ENCODE measurements around the gene PDSS2. TPM values are rescaled to one million over a fixed set of nuclear protein-coding genes. Genes with fewer than 3 reads are reported as not detected.

PDSS2 gene
- total and polyA plus RNA-seq, 2 donors (not counting 1 experiment from before 2014, with no cell fraction given), result 16.9 to 17.0 TPM

DNA sequence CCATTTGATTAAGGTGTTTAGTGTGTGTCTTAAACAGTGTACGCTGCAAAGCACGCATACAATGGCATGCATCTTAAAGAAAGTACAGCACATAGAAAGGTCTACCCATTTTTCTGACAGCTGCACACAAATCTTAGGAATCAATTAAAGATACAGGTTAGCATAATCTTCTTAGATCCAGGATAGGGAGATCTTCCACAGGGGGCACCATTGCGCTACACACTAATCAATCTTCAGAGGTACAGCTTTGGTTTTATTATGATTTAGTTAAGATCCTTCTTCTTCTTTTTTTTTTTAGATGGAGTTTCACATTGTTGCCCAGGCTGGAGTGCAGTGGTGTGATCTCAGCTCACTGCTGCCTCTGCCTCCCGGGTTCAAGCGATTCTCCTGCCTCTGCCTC is 280.4 kb downstream of the PDSS2 start:
- Mint-ChIP-seq H3K27me3 (no peaks in the 10 kb centered on the region), H3K27ac (no peak overlapping the region), H3K4me1 (no peaks in the 10 kb centered on the region), H3K4me3 (no peak overlapping the region), H3K9me3 (ENCODE audit: insufficient read depth) (no peaks in the 10 kb centered on the region)
- WGBS (ENCODE audit: insufficient coverage), result 100% methylated on average over 1 of the region's 5 CpGs
- Histone ChIP-seq H3K27ac (ENCODE audit: low read length in 2 of 2) (no peak overlapping the region), H3K4me2 (replicated peaks; ENCODE audit: low read depth, low read length, poor library complexity, severe bottlenecking) (no peak overlapping the region), H3K27me3 (replicated peaks in 1 of 4; ENCODE audit: control extremely low read depth in 1 of 4, control insufficient read depth in 3 of 4, insufficient read depth in 4 of 4, low read length in 3 of 4) (no peaks in the 10 kb centered on the region), H3K4me3 (ENCODE audit: control extremely low read depth in 1 of 5, extremely low read depth in 1 of 5, insufficient read depth in 1 of 5, low read depth in 2 of 5, low read length in 4 of 5) (no peak overlapping the region), H3K36me3 (replicated peaks in 1 of 2; ENCODE audit: control extremely low read depth in 1 of 2, control insufficient read depth in 1 of 2, extremely low read depth in 1 of 2, insufficient read depth in 2 of 2, low read length in 1 of 2) (no peaks in the 10 kb centered on the region), H3K79me2 (ENCODE audit: control insufficient read depth, insufficient read depth, low read length) (no peaks in the 10 kb centered on the region), H4K20me1 (ENCODE audit: control insufficient read depth, insufficient read depth, low read length, poor library complexity, severe bottlenecking) (no peaks in the 10 kb centered on the region), H2AFZ (ENCODE audit: insufficient read depth, low read depth, low read length, poor library complexity, severe bottlenecking) (no peak overlapping the region), H3K4me1 (ENCODE audit: control insufficient read depth in 2 of 2, insufficient read depth in 2 of 2, low read length in 2 of 2) (no peaks in the 10 kb centered on the region), H3K9ac (ENCODE audit: low read length) (no peak overlapping the region), H3K9me3 (ENCODE audit: control extremely low read depth in 1 of 3, control insufficient read depth in 2 of 3, insufficient read depth in 1 of 3, low read length in 2 of 3) (no peaks in the 10 kb centered on the region)
- no peak for DNase-seq
- ChIA-PET CTCF (interaction anchor here (0.7 to 1.4 kb wide), 4 partner anchors 496 to 1059 kb away, joined by 3 to 7 read pairs (median 4); no protein-coding TSS in a partner anchor), POLR2A (no interaction called here)
- ATAC-seq (ENCODE audit: low read depth), result no peak
- no peak for TF ChIP-seq EZH2 (IDR thresholded peaks at IDR 0.05; ENCODE audit: borderline replicate concordance, insufficient read depth, low read depth, low read length, poor library complexity, severe bottlenecking)
- TF ChIP-seq, protein P1, sequence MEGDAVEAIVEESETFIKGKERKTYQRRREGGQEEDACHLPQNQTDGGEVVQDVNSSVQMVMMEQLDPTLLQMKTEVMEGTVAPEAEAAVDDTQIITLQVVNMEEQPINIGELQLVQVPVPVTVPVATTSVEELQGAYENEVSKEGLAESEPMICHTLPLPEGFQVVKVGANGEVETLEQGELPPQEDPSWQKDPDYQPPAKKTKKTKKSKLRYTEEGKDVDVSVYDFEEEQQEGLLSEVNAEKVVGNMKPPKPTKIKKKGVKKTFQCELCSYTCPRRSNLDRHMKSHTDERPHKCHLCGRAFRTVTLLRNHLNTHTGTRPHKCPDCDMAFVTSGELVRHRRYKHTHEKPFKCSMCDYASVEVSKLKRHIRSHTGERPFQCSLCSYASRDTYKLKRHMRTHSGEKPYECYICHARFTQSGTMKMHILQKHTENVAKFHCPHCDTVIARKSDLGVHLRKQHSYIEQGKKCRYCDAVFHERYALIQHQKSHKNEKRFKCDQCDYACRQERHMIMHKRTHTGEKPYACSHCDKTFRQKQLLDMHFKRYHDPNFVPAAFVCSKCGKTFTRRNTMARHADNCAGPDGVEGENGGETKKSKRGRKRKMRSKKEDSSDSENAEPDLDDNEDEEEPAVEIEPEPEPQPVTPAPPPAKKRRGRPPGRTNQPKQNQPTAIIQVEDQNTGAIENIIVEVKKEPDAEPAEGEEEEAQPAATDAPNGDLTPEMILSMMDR (IDR thresholded peaks at IDR 0.05), result no peak
- intact Hi-C loops (cut with micrococcal nuclease), result no loop called here

DNA sequence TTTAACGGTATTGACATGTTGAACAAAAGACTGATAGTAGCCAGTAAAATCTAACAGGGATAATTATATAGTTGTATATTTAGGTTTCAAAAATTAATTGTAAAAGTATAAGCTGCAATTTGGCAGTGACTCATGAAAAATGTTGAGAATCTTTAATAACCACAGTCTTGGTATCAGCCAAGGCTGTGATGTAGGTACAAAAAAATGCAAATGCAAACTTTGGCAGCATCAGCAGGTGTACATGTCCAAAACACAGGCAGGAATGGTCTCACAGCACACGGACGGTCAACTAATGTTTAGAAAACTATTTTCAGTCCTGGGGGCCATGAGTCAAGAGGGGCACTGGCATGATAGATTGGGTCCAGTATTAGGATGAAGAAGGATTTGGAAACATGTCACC is 285.6 kb downstream of the PDSS2 start:
- Histone ChIP-seq H3K79me2 (ENCODE audit: control insufficient read depth, insufficient read depth, low read length) (no peaks in the 10 kb centered on the region), H3K27ac (ENCODE audit: low read length in 2 of 2) (no peak overlapping the region), H3K4me3 (ENCODE audit: control extremely low read depth in 1 of 5, extremely low read depth in 1 of 5, insufficient read depth in 1 of 5, low read depth in 2 of 5, low read length in 4 of 5) (no peak overlapping the region), H3K9me3 (ENCODE audit: control extremely low read depth in 1 of 3, control insufficient read depth in 2 of 3, insufficient read depth in 1 of 3, low read length in 2 of 3) (no peaks in the 10 kb centered on the region), H3K4me2 (replicated peaks; ENCODE audit: low read depth, low read length, poor library complexity, severe bottlenecking) (no peak overlapping the region), H3K9ac (ENCODE audit: low read length) (no peak overlapping the region), H3K27me3 (replicated peaks in 1 of 4; ENCODE audit: control extremely low read depth in 1 of 4, control insufficient read depth in 3 of 4, insufficient read depth in 4 of 4, low read length in 3 of 4) (no peaks in the 10 kb centered on the region), H4K20me1 (ENCODE audit: control insufficient read depth, insufficient read depth, low read length, poor library complexity, severe bottlenecking) (no peaks in the 10 kb centered on the region), H3K4me1 (ENCODE audit: control insufficient read depth in 2 of 2, insufficient read depth in 2 of 2, low read length in 2 of 2) (no peaks in the 10 kb centered on the region), H2AFZ (ENCODE audit: insufficient read depth, low read depth, low read length, poor library complexity, severe bottlenecking) (no peak overlapping the region), H3K36me3 (replicated peaks in 1 of 2; ENCODE audit: control extremely low read depth in 1 of 2, control insufficient read depth in 1 of 2, extremely low read depth in 1 of 2, insufficient read depth in 2 of 2, low read length in 1 of 2) (no peaks in the 10 kb centered on the region)
- H3K4me1 Mint-ChIP-seq, result no peaks in the 10 kb centered on the region
- intact Hi-C loops (cut with micrococcal nuclease), result no loop called here
- POLR2A ChIA-PET, result no interaction called here
- WGBS (ENCODE audit: insufficient coverage), result 100% methylated on average over 2 of the region's 3 CpGs
- H3K4me3 Mint-ChIP-seq, result no peak overlapping the region
- TF ChIP-seq, protein P1 (IDR thresholded peaks at IDR 0.05), result no peak
- TF ChIP-seq EZH2 (IDR thresholded peaks at IDR 0.05; ENCODE audit: borderline replicate concordance, insufficient read depth, low read depth, low read length, poor library complexity, severe bottlenecking), result no peak
- H3K27ac Mint-ChIP-seq, result no peak overlapping the region
- H3K9me3 Mint-ChIP-seq (ENCODE audit: insufficient read depth), result no peaks in the 10 kb centered on the region
- H3K27me3 Mint-ChIP-seq, result no peaks in the 10 kb centered on the region
- DNase-seq, result no peak
- ATAC-seq (ENCODE audit: low read depth), result no peak
- CTCF ChIA-PET, result no interaction called here

All from B cell (primary cell).